ENCODE data around the gene BCAN. TPM values are rescaled to one million over a fixed set of nuclear protein-coding genes. Genes with fewer than 3 reads are reported as not detected.
A peak's percentile ranks its signal among the peaks of the same experiment; 100 is the strongest.

BCAN gene
- total and polyA plus RNA-seq, 2 of the 8 experiments (the other 6 are each of a cell fraction or from before 2014, with no cell fraction given) = 4.5 to 24.0 TPM

DNA sequence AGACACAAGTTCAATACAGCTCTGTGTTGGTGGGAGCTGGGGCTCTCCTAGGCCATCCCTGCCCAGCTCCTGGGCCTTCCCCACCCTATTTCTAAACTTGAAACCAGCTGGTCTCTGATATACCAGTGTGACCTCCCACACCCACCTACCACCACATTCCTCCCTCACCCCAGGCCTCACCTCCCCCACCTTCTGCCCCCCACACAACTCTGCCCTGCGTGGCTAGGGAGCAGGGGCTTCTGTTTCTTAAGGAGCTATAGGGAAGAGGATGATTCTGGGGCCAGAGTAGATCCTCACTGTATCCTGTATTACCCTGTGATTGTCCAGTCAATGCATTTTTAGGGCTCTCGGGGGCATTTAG, 18.8 kb downstream of the BCAN start:
- H3K27me3 ChIP-seq (replicated peaks in 1 of 4; ENCODE audit: control insufficient read depth in 3 of 4, extremely low read depth in 1 of 4, insufficient read depth in 3 of 4, low read length in 3 of 4) = peaks cover 2 to 39% (median 28%) of the 10 kb centered on the region in 4 experiments
- peak overlapping the region; percentile 100 for H4K91ac ChIP-seq (replicated peaks; ENCODE audit: insufficient read length, low read length)
- peak overlapping the region; percentile 97 for H3K18ac ChIP-seq (ENCODE audit: extremely low read depth, low read length)
- no peaks in the 10 kb centered on the region for H3K79me1 ChIP-seq (ENCODE audit: low read depth, low read length)
- no peaks in the 10 kb centered on the region for H3K79me2 ChIP-seq (ENCODE audit: control insufficient read depth in 1 of 2, insufficient read depth in 2 of 2, low read length in 2 of 2)
- ChIA-PET CTCF (ENCODE audit: partially characterized antibody) (interaction anchor here (0.9 to 66.0 kb wide), 13 partner anchors 10 to 261 kb away, joined by 3 to 4284 read pairs (median 6); partner anchors contain the start of genes BCAN, CRABP2, HAPLN2 and ISG20L2), POLR2A (ENCODE audit: partially characterized antibody) (interaction anchor here (0.6 to 12.0 kb wide), 17 partner anchors 7 to 1411 kb away, joined by 3 to 419 read pairs (median 3); partner anchors contain the start of genes CRABP2, HDGF, ISG20L2 and METTL25B)
- H2AK5ac ChIP-seq (ENCODE audit: low read depth, low read length) = peak overlapping the region; percentile 100
- no peaks in the 10 kb centered on the region for H4K20me1 ChIP-seq (replicated peaks in 1 of 2; ENCODE audit: control insufficient read depth in 1 of 2, insufficient read depth in 2 of 2, low read length in 2 of 2)
- peak overlapping the region; percentile 63 for H2BK20ac ChIP-seq (ENCODE audit: low read length)
- peak overlapping the region; percentile 48 for H2BK120ac ChIP-seq (replicated peaks; ENCODE audit: low read depth, low read length)
- no peak overlapping the region for H3K14ac ChIP-seq (ENCODE audit: insufficient read length)
- peaks cover 11% of the 10 kb centered on the region for H3K23me2 ChIP-seq (ENCODE audit: low read depth, low read length)
- H4K8ac ChIP-seq (ENCODE audit: extremely low read depth, insufficient read depth, low read length) = no peak overlapping the region
- DNase-seq (ENCODE audit: low read depth in 1 of 2, low spot score in 2 of 2) (no peak), FAIRE-seq (no peak)
- peak overlapping the region; percentile 98 for H2BK5ac ChIP-seq (ENCODE audit: low read depth, low read length)
- H3K4me3 ChIP-seq (ENCODE audit: extremely low read depth in 1 of 4, insufficient read depth in 2 of 4, low read depth in 3 of 4, low read length in 4 of 4) = no peak overlapping the region
- H3K4me2 ChIP-seq (ENCODE audit: insufficient read depth in 1 of 2, low read depth in 2 of 2, low read length in 2 of 2) = peak overlapping the region in 1 of 2 experiments; percentile 5; a peak in 1 of 4 replicates
- H2AFZ ChIP-seq (ENCODE audit: low read length) = no peak overlapping the region
- peak overlapping the region; percentile 99 for H2BK15ac ChIP-seq (ENCODE audit: low read length)
- no peaks in the 10 kb centered on the region for H3K9me3 ChIP-seq (ENCODE audit: insufficient read depth in 2 of 2, low read depth in 1 of 2, low read length in 1 of 2)
- no peaks in the 10 kb centered on the region for H3K36me3 ChIP-seq (ENCODE audit: control insufficient read depth in 2 of 4, insufficient read depth in 4 of 4, low read length in 3 of 4)
- 71% methylated on average over 2 of the region's 2 CpGs; no CpG with 5 or more reads in 1 of the 2 experiments for WGBS, 2 experiments (ENCODE audit: extremely low coverage in 1 of 2, insufficient coverage in 1 of 2, insufficient read length in 1 of 2, insufficient replicate concordance in 2 of 2, low coverage in 1 of 2, low lambda C conversion rate in 2 of 2, missing lambda C conversion rate in 1 of 2)
- no peak overlapping the region for H4K5ac ChIP-seq (ENCODE audit: insufficient read length, low read depth, low read length)
- peak overlapping the region; percentile 32 for H3K56ac ChIP-seq (replicated peaks; ENCODE audit: insufficient read length, low read depth, low read length)
- H3K23ac ChIP-seq (ENCODE audit: insufficient read length) = no peak overlapping the region
- H2BK12ac ChIP-seq (ENCODE audit: low read depth, low read length) = peak overlapping the region; percentile 100
- H3K4ac ChIP-seq (replicated peaks; ENCODE audit: insufficient read length, low read depth, low read length) = peak overlapping the region; percentile 98
- no peak overlapping the region for H3K27ac ChIP-seq (ENCODE audit: low read depth, low read length)
- no peak overlapping the region for H3K9ac ChIP-seq (replicated peaks in 1 of 4; ENCODE audit: extremely low read depth in 1 of 4, low read depth in 3 of 4, low read length in 3 of 4)
- H3K4me1 ChIP-seq (replicated peaks in 1 of 4; ENCODE audit: control insufficient read depth in 3 of 4, insufficient read depth in 4 of 4, low read length in 3 of 4) = peaks cover 19 to 51% (median 47%) of the 10 kb centered on the region in 4 experiments
- TF ChIP-seq CEBPB (IDR thresholded peaks at IDR 0.05; ENCODE audit: low read depth, low read length) (no peak), BACH1 (IDR thresholded peaks at IDR 0.05; ENCODE audit: low read length) (no peak), POLR2AphosphoS5 (IDR thresholded peaks at IDR 0.05; ENCODE audit: low read depth, low read length) (no peak; the same call in 1 of the 2 replicates), CREB1 (IDR thresholded peaks at IDR 0.05) (no peak), ASH2L (IDR thresholded peaks at IDR 0.05; ENCODE audit: low read length) (no peak), RFX5 (IDR thresholded peaks at IDR 0.05; ENCODE audit: borderline replicate concordance, low read depth, low read length) (no peak), CTBP2 (IDR thresholded peaks at IDR 0.05; ENCODE audit: borderline replicate concordance, insufficient read depth, insufficient read length, low read length) (no peak), RBBP5 (IDR thresholded peaks at IDR 0.05; ENCODE audit: borderline replicate concordance, low read depth, low read length) (no peak), PHF8 (conservative IDR thresholded peaks at IDR 0.05; ENCODE audit: low read depth, low read length) (no peak), SIN3A (conservative IDR thresholded peaks at IDR 0.05 in 1 of 2, IDR thresholded peaks at IDR 0.05 in 1 of 2; ENCODE audit: low read depth in 1 of 2, low read length in 2 of 2) (no peak), EP300 (IDR thresholded peaks at IDR 0.05; ENCODE audit: borderline replicate concordance in 1 of 2, low read depth in 2 of 2, low read length in 2 of 2) (no peak), RNF2 (IDR thresholded peaks at IDR 0.05; ENCODE audit: borderline replicate concordance, low read depth, low read length, missing control alignments, poor library complexity, severe bottlenecking) (no peak), BRCA1 (IDR thresholded peaks at IDR 0.05; ENCODE audit: low read depth, low read length) (no peak), NRF1 (IDR thresholded peaks at IDR 0.05; ENCODE audit: low read depth, low read length) (no peak)

All from H1 (cell line).